M059J (cell line): ENCODE data around the gene ITPR1. TPM values are rescaled to one million over a fixed set of nuclear protein-coding genes. Genes with fewer than 3 reads are reported as not detected.

Experiments
- DNase-seq: peaks from one replicate; pipeline ENCODE4 v3.0.0-alpha.2; 2012; ENCODE audit warnings: low read depth
- total RNA-seq: library from RNA; depleted of rRNA; stranded (reverse); fragments of >200 nt; shearing (Covaris generic); gene quantifications from 2 replicates; pipeline ENCODE4 v1.2.3, GENCODE V29; 2014

Gene ITPR1
- total RNA-seq, 1 experiment from 2014 or later = 6.2 TPM

DNA sequence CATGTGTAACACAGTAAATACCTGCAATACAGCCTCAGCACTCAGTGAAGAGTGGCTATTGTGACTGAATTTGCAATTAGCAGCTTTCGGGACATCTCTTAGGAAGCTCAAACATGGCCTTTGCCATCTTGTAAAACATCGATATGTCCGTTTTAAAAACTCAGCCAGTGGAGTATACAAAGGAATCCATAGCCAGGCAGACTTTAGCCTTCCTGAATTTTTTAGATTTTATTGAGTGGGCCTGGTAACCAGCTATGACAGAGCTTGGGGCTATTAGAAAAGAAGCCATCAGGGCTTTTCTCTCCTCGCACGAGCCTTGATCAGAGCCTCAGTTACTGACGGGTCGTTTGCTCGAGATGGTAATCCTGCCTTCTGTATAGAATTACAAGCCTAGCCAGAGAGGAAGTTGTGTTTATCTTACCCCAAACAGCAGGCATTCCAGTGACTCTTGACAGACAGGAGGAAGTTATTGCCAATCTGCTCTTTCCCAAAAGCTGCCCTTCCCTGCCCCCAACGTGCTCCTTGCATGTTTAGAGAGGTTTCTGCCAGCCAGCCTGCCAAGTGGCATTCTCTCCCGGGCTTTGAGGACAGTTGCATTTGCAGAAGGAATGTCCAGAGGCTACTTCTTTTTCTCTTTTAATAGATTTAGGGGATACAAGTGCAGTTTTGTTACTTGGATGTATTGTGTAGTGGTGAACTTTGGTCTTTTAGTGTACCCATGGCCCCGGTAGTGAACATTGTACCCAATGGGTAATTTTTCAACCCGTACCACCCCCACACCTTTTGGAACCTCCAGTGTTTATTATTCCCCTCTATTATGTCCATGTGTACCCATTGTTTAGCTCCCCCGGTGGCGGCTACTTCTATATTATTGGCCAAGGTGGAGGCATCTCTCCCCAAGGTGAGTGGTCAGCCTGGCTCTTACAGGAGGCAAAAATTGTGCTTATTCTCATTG lies 40.6 kb downstream of the ITPR1 start:
- peak; percentile 49 for DNase-seq

DNA sequence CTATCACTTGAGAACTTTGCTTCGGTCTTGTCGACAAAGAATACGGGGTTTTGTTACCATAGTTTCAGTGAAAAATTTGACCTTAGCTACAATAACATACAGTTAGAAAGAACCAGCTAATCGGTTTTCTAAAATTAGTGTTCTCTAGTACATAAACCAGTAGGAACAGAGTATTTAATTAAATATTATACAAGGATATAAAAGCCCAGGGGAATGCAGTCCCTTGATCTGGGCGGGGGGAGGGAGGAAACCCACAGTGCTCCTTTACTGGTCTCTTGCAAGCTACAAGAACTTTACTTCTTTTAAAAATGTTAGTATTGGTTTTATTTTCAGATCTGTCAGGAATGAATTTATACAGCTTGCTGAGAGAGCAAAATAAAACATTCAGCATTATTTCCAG lies 41.8 kb downstream of the ITPR1 start:
- no peak for DNase-seq

DNA sequence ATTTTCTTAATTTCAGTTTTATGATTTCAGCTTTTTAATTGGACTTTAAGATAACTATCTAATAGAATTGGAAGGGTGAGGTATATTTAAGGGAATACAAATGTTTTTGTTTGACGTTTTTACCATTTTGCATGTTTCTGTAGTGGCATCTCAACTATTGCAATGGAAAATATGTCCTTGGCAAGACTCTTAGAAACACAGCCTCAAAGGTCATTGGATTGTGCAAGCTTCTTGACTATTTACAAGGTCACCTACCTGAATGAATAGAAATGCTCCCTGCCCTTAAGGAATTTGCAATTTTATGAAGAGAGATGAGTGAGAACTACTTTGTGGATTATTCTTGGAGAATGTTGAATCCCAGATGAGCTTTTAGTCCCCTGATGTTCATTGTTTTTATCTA lies 43.1 kb downstream of the ITPR1 start:
- no peak for DNase-seq

GRCh38 chr3:4540267-4540666 lies 47.1 kb downstream of the ITPR1 start:
- DNase-seq = no peak

GRCh38 chr3:4543110-4543509 lies 50.0 kb downstream of the ITPR1 start:
- DNase-seq = no peak

DNA sequence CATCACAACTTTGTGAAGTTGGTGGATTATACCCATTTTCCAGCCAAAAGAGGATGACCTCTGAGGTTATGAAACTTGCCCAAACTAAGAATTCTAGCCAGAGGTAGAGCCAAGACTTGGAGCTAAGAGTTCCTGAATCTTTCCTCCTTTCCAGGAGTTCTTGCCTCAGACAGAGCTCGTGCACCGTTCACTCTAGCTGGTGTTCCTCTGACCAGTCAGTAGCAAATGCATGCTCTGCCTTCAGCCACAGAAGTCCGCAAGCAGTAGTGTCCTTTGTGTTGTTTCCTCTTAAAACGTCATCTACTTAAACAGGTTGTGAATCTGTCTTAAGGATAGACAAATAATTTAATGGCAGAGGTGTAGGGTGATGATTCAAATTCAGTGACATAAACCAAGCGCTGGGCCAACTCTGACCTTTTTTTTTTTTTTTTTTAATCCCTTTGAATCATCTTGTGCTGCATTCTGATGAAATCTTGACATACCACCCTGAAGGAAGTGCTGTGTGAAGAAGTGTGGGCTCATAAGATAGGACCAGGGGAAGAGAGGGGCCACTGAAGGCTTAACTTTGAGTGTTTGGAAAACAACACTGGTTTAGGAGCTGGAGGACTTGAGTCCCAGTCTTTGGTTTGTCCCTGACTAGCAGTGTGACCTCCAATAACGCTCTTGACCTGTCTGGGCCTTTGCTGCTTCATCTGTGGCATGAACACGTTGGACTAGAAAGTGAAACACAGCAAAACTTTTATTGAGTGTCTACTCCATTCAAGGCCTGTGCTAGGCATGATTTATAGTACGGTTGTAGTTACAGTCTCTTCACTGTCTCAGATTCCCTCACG lies 53.4 kb downstream of the ITPR1 start:
- no peak for DNase-seq

GRCh38 chr3:4547799-4548198 lies 54.7 kb downstream of the ITPR1 start:
- DNase-seq = no peak

DNA sequence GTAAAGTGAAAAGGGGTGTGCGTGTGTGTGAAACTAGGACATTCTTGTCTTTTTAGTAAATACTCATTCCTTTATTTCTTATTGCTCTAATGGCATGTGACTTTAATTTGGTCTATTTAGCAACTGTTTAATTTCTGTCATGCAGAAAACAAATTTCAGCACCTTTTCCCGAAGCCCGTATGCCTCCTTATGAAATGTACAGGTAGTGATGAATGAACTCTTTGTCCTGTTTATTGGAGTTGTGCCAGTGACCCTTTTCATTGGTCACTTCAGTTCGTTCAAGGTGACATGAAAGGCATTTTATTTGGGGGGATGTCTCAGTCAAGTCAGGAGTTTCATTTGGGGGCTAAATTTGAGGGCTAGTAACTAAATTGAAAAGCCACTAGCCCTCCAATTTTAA lies 55.2 kb downstream of the ITPR1 start:
- no peak for DNase-seq

DNA sequence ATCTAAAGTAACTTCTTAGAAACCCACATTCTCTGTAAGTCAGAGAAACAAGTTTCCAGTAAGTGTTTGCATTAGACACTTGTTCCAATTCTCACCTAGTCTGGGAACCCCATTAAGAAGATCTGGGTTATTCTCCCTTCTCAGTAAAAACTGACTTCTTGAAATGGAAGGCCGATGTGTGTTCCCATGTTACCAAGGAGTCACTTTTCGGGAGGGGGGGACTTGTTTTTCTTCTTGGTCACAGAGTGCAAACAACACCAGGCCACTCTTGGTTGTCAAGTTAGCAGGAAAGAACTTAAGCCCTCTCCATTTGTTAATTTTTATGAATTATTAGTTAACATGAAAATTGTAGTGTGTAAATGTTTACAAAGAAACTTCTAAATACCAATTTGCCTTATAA lies 55.6 kb downstream of the ITPR1 start:
- DNase-seq = no peak

GRCh38 chr3:4549896-4550295 lies 56.7 kb downstream of the ITPR1 start:
- DNase-seq = no peak

GRCh38 chr3:4551051-4551711 lies 58.0 kb downstream of the ITPR1 start:
- no peak for DNase-seq

DNA sequence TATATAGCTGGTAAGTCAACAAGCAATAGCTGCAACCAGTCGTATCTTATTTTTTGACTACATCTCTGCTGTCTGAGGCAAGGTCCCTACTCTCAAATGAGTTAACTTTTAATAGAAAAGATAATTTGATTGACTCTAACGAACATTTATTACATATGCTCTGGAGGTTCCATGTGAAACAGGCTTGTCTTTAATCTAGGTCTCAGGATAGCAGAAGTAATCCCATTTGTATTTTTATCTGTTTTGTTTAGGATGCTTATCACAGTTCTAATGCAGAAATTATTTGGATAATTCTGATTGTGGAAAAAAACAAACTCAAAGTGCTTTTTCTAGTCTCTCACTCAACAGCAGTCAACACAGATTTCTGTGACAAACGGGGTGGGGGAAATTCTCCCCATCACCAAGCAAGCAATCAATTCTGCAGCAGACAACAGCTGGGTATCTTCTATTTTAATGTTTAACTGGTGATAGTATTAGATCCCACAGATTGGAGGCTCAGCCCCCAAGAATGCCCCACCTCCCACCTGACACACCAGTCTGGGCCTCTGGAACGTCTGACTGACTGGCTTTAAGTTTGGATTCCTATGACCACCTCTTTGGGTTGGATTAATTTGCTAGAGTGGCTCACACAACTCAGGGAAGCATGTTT lies 58.8 kb downstream of the ITPR1 start:
- no peak for DNase-seq

GRCh38 chr3:4552811-4553210 lies 59.7 kb downstream of the ITPR1 start:
- DNase-seq = no peak

DNA sequence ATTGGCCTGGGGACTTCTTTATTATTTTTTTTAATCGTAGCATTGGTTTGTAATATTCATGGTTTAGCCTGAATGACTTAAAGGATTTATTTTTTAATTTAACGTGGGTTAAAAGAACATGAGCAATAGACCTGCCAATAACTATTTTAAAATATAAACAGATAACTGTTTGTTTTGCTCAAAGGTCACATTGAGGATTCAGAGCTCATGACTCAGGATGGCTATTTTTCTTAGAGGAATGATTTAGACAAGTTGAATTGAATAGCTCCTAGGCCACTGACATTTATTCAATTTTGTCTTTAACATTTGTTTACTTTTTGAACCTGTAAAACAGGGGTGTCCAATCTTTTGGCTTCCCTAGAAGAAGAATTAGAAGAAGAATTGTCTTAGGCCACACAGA lies 68.5 kb downstream of the ITPR1 start:
- DNase-seq = peak; percentile 24

DNA sequence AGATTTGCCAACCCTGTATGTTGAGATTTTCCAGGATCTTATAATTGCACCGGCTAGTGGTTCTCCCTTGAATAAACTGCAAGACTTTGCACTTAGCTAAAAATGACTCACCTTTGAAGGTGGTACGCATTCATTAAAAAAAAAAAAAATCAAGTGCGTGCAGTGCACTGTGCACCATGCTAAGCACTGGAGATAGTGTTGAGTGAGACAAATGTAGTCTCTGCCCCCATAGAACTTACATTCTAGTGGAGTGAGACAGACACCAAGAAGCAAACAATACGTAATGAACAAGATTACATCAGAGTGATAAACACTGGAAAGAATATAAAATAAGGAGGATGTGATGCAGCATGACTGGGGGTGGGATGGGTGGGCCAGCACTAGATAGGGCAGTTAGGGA lies 69.4 kb downstream of the ITPR1 start:
- no peak for DNase-seq

GRCh38 chr3:4564270-4564669 lies 71.1 kb downstream of the ITPR1 start:
- no peak for DNase-seq

GRCh38 chr3:4564928-4565586 lies 71.9 kb downstream of the ITPR1 start:
- DNase-seq = no peak

DNA sequence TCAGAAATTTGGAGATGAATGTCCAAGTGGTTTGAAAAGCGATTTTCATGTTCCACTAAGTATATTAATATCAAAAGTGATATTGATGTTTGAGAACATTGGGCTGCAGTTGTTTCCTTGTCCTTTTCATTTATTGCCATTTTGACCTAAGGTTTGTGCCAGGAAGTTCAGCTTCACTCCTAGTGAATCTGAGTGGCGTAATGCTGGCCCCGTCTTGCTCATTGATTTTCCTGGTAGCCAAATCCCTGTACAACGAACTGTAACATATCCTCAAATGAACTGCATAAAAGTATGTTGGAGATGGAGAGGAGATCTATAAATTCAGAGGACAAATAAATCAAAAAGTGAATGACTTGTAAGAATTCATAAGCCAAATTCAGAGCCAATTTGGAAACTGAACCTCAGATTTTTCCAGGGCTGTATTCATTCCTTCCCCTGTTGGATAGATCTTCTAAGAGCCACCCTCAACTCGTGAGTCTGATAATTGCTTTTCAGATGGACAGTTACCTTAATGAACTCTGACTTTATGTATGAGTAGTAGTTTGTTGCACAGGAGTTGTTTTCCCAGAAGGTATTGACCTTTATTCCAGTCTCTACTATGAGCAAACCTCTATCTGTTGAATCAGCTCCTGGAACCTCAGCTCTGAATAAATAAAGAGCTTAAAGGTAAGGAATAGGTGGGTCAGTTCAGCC lies 72.8 kb downstream of the ITPR1 start:
- DNase-seq = no peak

GRCh38 chr3:4568841-4569240 lies 75.7 kb downstream of the ITPR1 start:
- DNase-seq = no peak

DNA sequence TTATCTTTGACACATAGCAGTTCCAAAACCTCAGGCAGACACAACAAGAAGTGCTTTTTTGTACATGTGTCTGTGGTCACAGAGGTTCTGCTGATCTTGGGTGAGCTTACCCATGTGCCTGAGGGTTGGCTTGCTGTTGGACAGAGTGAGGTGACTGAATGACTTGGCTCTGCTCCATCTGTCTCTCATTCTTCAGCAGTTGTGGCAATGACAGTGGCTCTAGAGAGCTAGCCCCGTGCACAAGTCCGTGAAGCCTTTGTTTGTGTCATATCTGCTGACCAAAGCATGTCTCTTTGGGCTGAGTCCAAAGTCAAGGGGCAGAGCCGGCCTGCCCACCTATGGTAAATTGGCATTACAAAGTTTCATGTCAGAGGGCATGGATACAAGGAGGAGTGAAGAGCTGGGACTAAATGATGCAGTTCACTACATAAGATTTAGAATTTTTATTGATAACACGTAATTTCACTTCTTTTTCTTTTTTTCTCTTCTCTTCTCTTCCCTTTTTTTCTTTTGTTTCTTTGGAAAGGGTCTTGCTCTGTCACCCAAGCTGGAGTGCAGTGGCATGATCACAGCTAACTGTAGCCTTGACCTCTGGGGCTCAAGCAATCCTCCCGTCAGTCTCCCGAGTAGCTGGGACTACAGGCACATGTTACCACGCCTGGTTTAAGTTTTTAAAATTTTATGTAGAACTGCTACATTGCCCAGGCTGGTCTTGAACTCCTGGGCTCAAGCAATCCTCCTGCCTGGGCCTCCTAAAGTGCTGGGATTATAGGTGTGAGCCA lies 77.9 kb downstream of the ITPR1 start:
- DNase-seq = peak; percentile 18
